NAMALWA (cell line): ENCODE results near the gene COLQ.
"Not testable (repeated sequence)": the region's sequence is repeated elsewhere in the genome, so short reads cannot be mapped to it uniquely, and the experiment has no call there.

ENCODE experiments used
- DNase-seq: peaks from one replicate; pipeline ENCODE4 v3.0.0-alpha.2; 2015; ENCODE audit warnings: low spot score

Gene COLQ

GRCh38 chr3:15426579-15427118 is 94.9 kb downstream of the COLQ start:
- DNase-seq: no peak

DNA sequence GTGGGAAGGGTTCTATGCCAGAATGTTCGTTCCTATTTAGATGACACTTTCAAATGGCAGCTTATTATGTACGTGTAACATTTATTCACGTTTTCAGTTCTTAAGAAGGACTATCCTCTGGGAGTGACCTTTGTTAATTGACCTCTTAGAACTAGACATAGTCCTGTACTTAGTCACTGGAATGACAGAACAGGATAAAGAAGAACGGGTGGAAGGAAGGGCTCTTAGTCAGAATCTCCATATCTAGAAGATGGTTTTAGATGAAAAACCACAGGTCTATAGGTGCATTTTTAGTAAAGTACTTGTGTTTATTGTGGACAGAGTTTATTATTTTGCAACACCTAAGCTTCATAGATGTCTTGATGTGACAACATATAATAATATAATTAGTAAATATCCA is 100.6 kb downstream of the COLQ start:
- no peak for DNase-seq

DNA sequence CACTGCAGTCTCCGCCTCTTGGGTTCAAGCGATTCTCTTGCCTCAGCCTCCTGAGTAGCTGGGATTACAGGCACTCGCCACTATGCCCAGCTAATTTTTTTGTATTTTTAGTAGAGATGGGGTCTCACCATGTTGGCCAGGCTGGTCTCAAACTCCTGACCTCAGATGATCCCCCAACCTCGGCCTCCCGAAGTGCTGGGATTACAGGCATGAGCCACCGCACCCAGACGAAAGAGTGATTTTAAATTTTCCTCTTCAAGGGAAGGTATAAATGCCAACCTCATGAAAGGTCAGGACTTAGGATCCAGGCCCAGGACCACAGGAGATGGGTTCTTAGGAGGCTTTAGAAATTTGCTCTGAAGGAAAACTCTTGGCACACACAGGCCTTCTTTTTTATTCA is 110.5 kb downstream of the COLQ start:
- DNase-seq: not testable (repeated sequence)

- DNase-seq: no peak
Observed at GRCh38 chr3:15409774-15410173, 111.7 kb downstream of the COLQ start.

- no peak for DNase-seq
Observed at GRCh38 chr3:15409239-15409638, 112.3 kb downstream of the COLQ start.

DNA sequence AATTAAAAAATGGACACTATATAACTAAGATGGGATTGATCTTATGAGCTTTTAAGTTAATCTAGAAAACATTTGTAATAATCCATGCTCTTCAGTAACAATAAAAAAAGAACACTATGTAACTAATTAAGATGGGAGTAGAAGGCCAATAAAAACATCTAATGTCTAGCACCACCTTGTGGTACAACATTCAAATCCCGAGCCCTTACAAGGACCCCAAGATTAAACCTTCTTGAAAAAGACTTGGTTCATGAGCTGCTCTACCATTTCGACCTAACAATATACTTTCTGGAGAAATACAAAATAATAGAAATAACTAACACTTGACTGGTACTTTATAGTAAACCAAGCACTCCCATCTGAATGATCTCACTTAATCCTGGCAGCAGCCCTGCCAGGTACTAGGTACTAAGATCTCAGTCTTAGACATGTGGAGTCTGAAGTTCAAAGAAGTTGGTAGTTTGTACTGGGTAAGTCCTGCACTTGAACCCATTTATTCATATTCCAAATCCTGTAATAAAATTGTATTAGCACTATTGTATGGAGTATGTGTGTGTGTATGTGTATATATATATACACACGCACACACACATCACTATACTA is 116.0 kb downstream of the COLQ start:
- DNase-seq: peak; percentile 82

DNA sequence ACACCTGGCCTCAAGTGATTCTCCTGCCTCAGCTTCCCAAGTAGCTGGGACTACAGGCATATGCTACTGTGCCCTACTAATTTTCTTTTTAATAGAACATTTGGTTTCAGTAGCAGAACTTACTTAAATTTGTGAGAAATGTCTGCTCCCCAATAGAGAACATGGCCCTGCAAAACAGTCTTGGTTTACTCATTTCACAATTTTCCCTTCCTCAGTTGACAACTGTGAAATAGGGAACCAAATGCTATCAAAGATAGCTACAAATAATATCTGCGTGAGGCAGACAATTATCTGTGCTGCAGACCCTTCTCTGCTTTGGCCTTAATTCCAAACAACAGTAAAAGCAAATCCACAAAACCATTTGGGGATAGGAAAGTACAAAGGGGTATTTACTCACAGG is 116.7 kb downstream of the COLQ start:
- DNase-seq: no peak

DNA sequence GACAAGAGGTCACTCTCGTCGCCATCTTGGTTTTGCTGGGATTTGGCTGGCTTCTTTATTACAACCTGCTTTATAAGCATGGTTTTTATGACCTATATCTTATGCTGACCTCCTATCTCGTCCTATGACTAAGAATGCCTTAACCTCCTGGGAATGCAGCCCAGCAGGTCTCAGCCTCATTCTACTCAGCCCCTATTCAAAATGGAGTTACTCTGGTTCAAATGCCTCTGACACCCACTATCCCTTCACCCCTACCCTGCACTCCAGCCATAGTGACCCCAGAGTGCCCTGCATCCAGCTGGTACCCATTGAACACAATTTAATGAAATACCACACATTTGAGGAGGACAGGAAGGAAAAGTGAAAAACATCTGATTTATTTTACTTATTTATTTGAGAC is 117.5 kb downstream of the COLQ start:
- no peak for DNase-seq

- DNase-seq: no peak
Observed at GRCh38 chr3:15403495-15403894, 118.0 kb downstream of the COLQ start.

GRCh38 chr3:15401936-15402335 is 119.6 kb downstream of the COLQ start:
- no peak for DNase-seq
